ENCODE data around the gene ERBB4.

ERBB4 gene

GRCh38 chr2:211623096-211623495, 915.5 kb downstream of the ERBB4 start:
- Histone ChIP-seq H3K9me3 (ENCODE audit: control insufficient read depth, low read length) (no peaks in the 10 kb centered on the region), H3K4me3 (ENCODE audit: low read depth, low read length) (no peak overlapping the region), H3K9ac (no peak overlapping the region), H3K27ac (no peak overlapping the region), H3K4me2 (ENCODE audit: low read length) (no peak overlapping the region), H3K36me3 (ENCODE audit: control insufficient read depth, insufficient read depth, low read length) (no peaks in the 10 kb centered on the region), H3K27me3 (ENCODE audit: control insufficient read depth, insufficient read depth, low read length) (no peaks in the 10 kb centered on the region), H2AFZ (no peak overlapping the region), H3K4me1 (no peaks in the 10 kb centered on the region), H3K79me2 (no peaks in the 10 kb centered on the region)
- no peak for TF ChIP-seq CTCF (IDR thresholded peaks at IDR 0.05)

- no peak for TF ChIP-seq CTCF (IDR thresholded peaks at IDR 0.05)
- H3K4me1 ChIP-seq = no peaks in the 10 kb centered on the region
Measured at GRCh38 chr2:211620986-211621385, 917.6 kb downstream of the ERBB4 start.

GRCh38 chr2:211617803-211618202, 920.8 kb downstream of the ERBB4 start:
- no peak for TF ChIP-seq CTCF (IDR thresholded peaks at IDR 0.05)
- H3K27ac ChIP-seq = no peak overlapping the region

More at GRCh38 chr2:211620986-211621385, 917.6 kb downstream of the ERBB4 start:
- Histone ChIP-seq H3K4me2 (ENCODE audit: low read length) (no peak overlapping the region), H3K9ac (no peak overlapping the region), H3K27me3 (ENCODE audit: control insufficient read depth, insufficient read depth, low read length) (no peaks in the 10 kb centered on the region), H3K27ac (no peak overlapping the region), H3K4me3 (ENCODE audit: low read depth, low read length) (no peak overlapping the region), H3K79me2 (no peaks in the 10 kb centered on the region), H3K9me3 (ENCODE audit: control insufficient read depth, low read length) (no peaks in the 10 kb centered on the region), H3K36me3 (ENCODE audit: control insufficient read depth, insufficient read depth, low read length) (no peaks in the 10 kb centered on the region), H2AFZ (no peak overlapping the region)

GRCh38 chr2:211611621-211612020, 927.0 kb downstream of the ERBB4 start:
- Histone ChIP-seq H3K9ac (no peak overlapping the region), H3K4me2 (ENCODE audit: low read length) (no peak overlapping the region), H3K4me1 (no peaks in the 10 kb centered on the region), H3K27ac (no peak overlapping the region), H3K36me3 (ENCODE audit: control insufficient read depth, insufficient read depth, low read length) (no peaks in the 10 kb centered on the region), H3K27me3 (ENCODE audit: control insufficient read depth, insufficient read depth, low read length) (no peaks in the 10 kb centered on the region), H3K9me3 (ENCODE audit: control insufficient read depth, low read length) (no peaks in the 10 kb centered on the region), H2AFZ (no peak overlapping the region), H3K79me2 (no peaks in the 10 kb centered on the region), H3K4me3 (ENCODE audit: low read depth, low read length) (no peak overlapping the region)
- no peak for TF ChIP-seq CTCF (IDR thresholded peaks at IDR 0.05)

More at GRCh38 chr2:211617803-211618202, 920.8 kb downstream of the ERBB4 start:
- no peaks in the 10 kb centered on the region for H3K79me2 ChIP-seq
- H3K4me1 ChIP-seq = no peaks in the 10 kb centered on the region
- no peaks in the 10 kb centered on the region for H3K27me3 ChIP-seq (ENCODE audit: control insufficient read depth, insufficient read depth, low read length)
- H3K4me3 ChIP-seq (ENCODE audit: low read depth, low read length) = no peak overlapping the region
- no peak overlapping the region for H3K9ac ChIP-seq
- H3K4me2 ChIP-seq (ENCODE audit: low read length) = no peak overlapping the region
- no peaks in the 10 kb centered on the region for H3K36me3 ChIP-seq (ENCODE audit: control insufficient read depth, insufficient read depth, low read length)
- H2AFZ ChIP-seq = no peak overlapping the region
- no peaks in the 10 kb centered on the region for H3K9me3 ChIP-seq (ENCODE audit: control insufficient read depth, low read length)

GRCh38 chr2:211611061-211611518, 927.5 kb downstream of the ERBB4 start:
- no peak overlapping the region for H3K4me3 ChIP-seq (ENCODE audit: low read depth, low read length)
- H3K4me2 ChIP-seq (ENCODE audit: low read length) = no peak overlapping the region
- no peak overlapping the region for H3K27ac ChIP-seq
- no peak for TF ChIP-seq CTCF (IDR thresholded peaks at IDR 0.05)
- H3K27me3 ChIP-seq (ENCODE audit: control insufficient read depth, insufficient read depth, low read length) = no peaks in the 10 kb centered on the region
- no peaks in the 10 kb centered on the region for H3K79me2 ChIP-seq
- no peaks in the 10 kb centered on the region for H3K4me1 ChIP-seq
- no peak overlapping the region for H3K9ac ChIP-seq
- no peak overlapping the region for H2AFZ ChIP-seq
- no peaks in the 10 kb centered on the region for H3K36me3 ChIP-seq (ENCODE audit: control insufficient read depth, insufficient read depth, low read length)
- no peaks in the 10 kb centered on the region for H3K9me3 ChIP-seq (ENCODE audit: control insufficient read depth, low read length)
